Measurements from ENCODE around the gene ARHGEF3.

Gene ARHGEF3

GRCh38 chr3:56782906-56783305, 18.8 kb downstream of the ARHGEF3 start:
- TF ChIP-seq FOXA1 (IDR thresholded peaks at IDR 0.05) (no peak), SUZ12 (IDR thresholded peaks at IDR 0.05) (no peak), ARNT (IDR thresholded peaks at IDR 0.05) (no peak), L3MBTL2 (conservative IDR thresholded peaks at IDR 0.05) (no peak)
- DNase-seq (ENCODE audit: extremely low spot score): no peak
- ChIA-PET POLR2A (interaction anchor here (0.9 kb wide), 1 partner anchor 19 kb away, joined by 4 read pairs; the partner anchor contains the start of gene ARHGEF3), CTCF (interaction anchor here (1.7 kb wide), 1 partner anchor 17 kb away, joined by 15 read pairs; no protein-coding TSS in a partner anchor)

GRCh38 chr3:56782215-56782614, 19.5 kb downstream of the ARHGEF3 start:
- no peak for DNase-seq (ENCODE audit: extremely low spot score)
- ChIA-PET CTCF (interaction anchor here (1.7 kb wide), 1 partner anchor 17 kb away, joined by 15 read pairs; no protein-coding TSS in a partner anchor), POLR2A (interaction anchor here (0.9 kb wide), 1 partner anchor 19 kb away, joined by 4 read pairs; the partner anchor contains the start of gene ARHGEF3)
- TF ChIP-seq CTBP1 (IDR thresholded peaks at IDR 0.05; ENCODE audit: borderline replicate concordance) (no peak), HDGF (IDR thresholded peaks at IDR 0.05; ENCODE audit: borderline replicate concordance) (no peak), SP1 (IDR thresholded peaks at IDR 0.05) (no peak), NFRKB (IDR thresholded peaks at IDR 0.05) (no peak), BHLHE40 (IDR thresholded peaks at IDR 0.05; ENCODE audit: borderline replicate concordance) (no peak), ELF4 (IDR thresholded peaks at IDR 0.05) (no peak), FOXM1 (IDR thresholded peaks at IDR 0.05; ENCODE audit: borderline replicate concordance) (no peak)

- no peak for DNase-seq (ENCODE audit: extremely low spot score)
- POLR2A ChIA-PET: no interaction called here
- TF ChIP-seq NFRKB (IDR thresholded peaks at IDR 0.05) (no peak), ELF4 (IDR thresholded peaks at IDR 0.05) (no peak), FOXM1 (IDR thresholded peaks at IDR 0.05; ENCODE audit: borderline replicate concordance) (no peak), ARNT (IDR thresholded peaks at IDR 0.05) (no peak), ZNF384 (IDR thresholded peaks at IDR 0.05) (no peak), BHLHE40 (IDR thresholded peaks at IDR 0.05; ENCODE audit: borderline replicate concordance) (no peak), TARDBP (IDR thresholded peaks at IDR 0.05) (no peak), PKNOX1 (IDR thresholded peaks at IDR 0.05) (no peak), LEF1 (IDR thresholded peaks at IDR 0.05; ENCODE audit: borderline replicate concordance) (no peak), FOXA1 (IDR thresholded peaks at IDR 0.05) (no peak), FOXK2 (IDR thresholded peaks at IDR 0.05) (no peak), SP1 (IDR thresholded peaks at IDR 0.05) (no peak), HDGF (IDR thresholded peaks at IDR 0.05; ENCODE audit: borderline replicate concordance) (no peak), SUZ12 (IDR thresholded peaks at IDR 0.05) (no peak), CTBP1 (IDR thresholded peaks at IDR 0.05; ENCODE audit: borderline replicate concordance) (no peak), L3MBTL2 (conservative IDR thresholded peaks at IDR 0.05) (no peak)
- CTCF ChIA-PET: interaction anchor here (1.7 kb wide), 1 partner anchor 18 kb away, joined by 15 read pairs; no protein-coding TSS in a partner anchor
These were observed 20.0 kb downstream of the ARHGEF3 start for GRCh38 chr3:56781762-56782161.

GRCh38 chr3:56780936-56781335, 20.8 kb downstream of the ARHGEF3 start:
- CTCF ChIA-PET: interaction anchor here (1.7 kb wide), 1 partner anchor 18 kb away, joined by 4 read pairs; no protein-coding TSS in a partner anchor

GRCh38 chr3:56778893-56779292, 22.9 kb downstream of the ARHGEF3 start:
- CTCF ChIA-PET: no interaction called here
- TF ChIP-seq ARNT (IDR thresholded peaks at IDR 0.05): no peak
- no peak for TF ChIP-seq PKNOX1 (IDR thresholded peaks at IDR 0.05)
- no peak for TF ChIP-seq TARDBP (IDR thresholded peaks at IDR 0.05)
- TF ChIP-seq FOXM1 (IDR thresholded peaks at IDR 0.05; ENCODE audit: borderline replicate concordance): no peak

More at GRCh38 chr3:56780936-56781335, 20.8 kb downstream of the ARHGEF3 start:
- POLR2A ChIA-PET: no interaction called here
- no peak for TF ChIP-seq FOXK2 (IDR thresholded peaks at IDR 0.05)
- no peak for TF ChIP-seq LEF1 (IDR thresholded peaks at IDR 0.05; ENCODE audit: borderline replicate concordance)
- no peak for DNase-seq (ENCODE audit: extremely low spot score)

GRCh38 chr3:56776556-56776950, 25.2 kb downstream of the ARHGEF3 start:
- TF ChIP-seq BHLHE40 (IDR thresholded peaks at IDR 0.05; ENCODE audit: borderline replicate concordance): no peak
- no peak for TF ChIP-seq FOXK2 (IDR thresholded peaks at IDR 0.05)
- no peak for TF ChIP-seq CTBP1 (IDR thresholded peaks at IDR 0.05; ENCODE audit: borderline replicate concordance)
- no peak for TF ChIP-seq FOXA1 (IDR thresholded peaks at IDR 0.05)
- TF ChIP-seq LEF1 (IDR thresholded peaks at IDR 0.05; ENCODE audit: borderline replicate concordance): no peak
- TF ChIP-seq L3MBTL2 (conservative IDR thresholded peaks at IDR 0.05): no peak
- no peak for TF ChIP-seq NFRKB (IDR thresholded peaks at IDR 0.05)
- no peak for TF ChIP-seq PKNOX1 (IDR thresholded peaks at IDR 0.05)
- TF ChIP-seq TARDBP (IDR thresholded peaks at IDR 0.05): no peak
- no peak for TF ChIP-seq ARNT (IDR thresholded peaks at IDR 0.05)
- TF ChIP-seq ELF4 (IDR thresholded peaks at IDR 0.05): no peak
- no peak for TF ChIP-seq SUZ12 (IDR thresholded peaks at IDR 0.05)
- TF ChIP-seq ZNF384 (IDR thresholded peaks at IDR 0.05): no peak
- no peak for TF ChIP-seq HDGF (IDR thresholded peaks at IDR 0.05; ENCODE audit: borderline replicate concordance)
- TF ChIP-seq SP1 (IDR thresholded peaks at IDR 0.05): no peak
- no peak for TF ChIP-seq FOXM1 (IDR thresholded peaks at IDR 0.05; ENCODE audit: borderline replicate concordance)
- ChIA-PET CTCF (interaction anchor here (1.5 kb wide), 1 partner anchor 23 kb away, joined by 4 read pairs; no protein-coding TSS in a partner anchor), POLR2A (no interaction called here)
- no peak for DNase-seq (ENCODE audit: extremely low spot score)

More at GRCh38 chr3:56778893-56779292, 22.9 kb downstream of the ARHGEF3 start:
- no peak for DNase-seq (ENCODE audit: extremely low spot score)
- POLR2A ChIA-PET: interaction anchor here (1.6 kb wide), 1 partner anchor 23 kb away, joined by 3 read pairs; the partner anchor contains the start of gene ARHGEF3
